Aorta (tissue), 5 donors: Measurements from ENCODE around the gene PLAAT3. TPM values are rescaled to one million over a fixed set of nuclear protein-coding genes. Genes with fewer than 3 reads are reported as not detected.
"Not testable (repeated sequence)": the region's sequence is repeated elsewhere in the genome, so short reads cannot be mapped to it uniquely, and the experiment has no call there.

ENCODE experiments used
- ATAC-seq: fragments of 200-7000 bp; cut with Tn5 transposase; one replicate; pipeline ENCODE4 v1.9.1; 2022; ENCODE audit warnings: moderate library complexity; ENCODE audit not compliant: low FRiP score
- DNase-seq, 2 donors: peaks; one replicate each; pipeline ENCODE4 v3.0.0-alpha.2; 2020
- H3K27ac ChIP-seq, 2 donors: one replicate each; pipeline ENCODE4 v1.5.1; 2013; ENCODE audit warnings: low read length in 2 of 2, mild to moderate bottlenecking in 2 of 2, moderate library complexity in 2 of 2, control low read depth in 1 of 2, inconsistent platforms in 1 of 2, low read depth in 1 of 2
- H3K27me3 ChIP-seq, 2 donors: one replicate each; pipeline ENCODE4 v1.6.1; 2013; ENCODE audit warnings: control low read depth in 1 of 2, low read length in 1 of 2, mild to moderate bottlenecking in 1 of 2, moderate library complexity in 1 of 2; ENCODE audit not compliant: insufficient read depth in 2 of 2, control insufficient read depth in 1 of 2
- H3K36me3 ChIP-seq, 2 donors: one replicate each; pipeline ENCODE4 v1.6.1; 2013; ENCODE audit warnings: control low read depth in 1 of 2, low read length in 1 of 2, mild to moderate bottlenecking in 1 of 2; ENCODE audit not compliant: insufficient read depth in 2 of 2, control insufficient read depth in 1 of 2
- H3K4me1 ChIP-seq, 2 donors: one replicate each; pipeline ENCODE4 v1.6.1; 2013; ENCODE audit warnings: low read length in 2 of 2, control low read depth in 1 of 2, mild to moderate bottlenecking in 1 of 2, moderate library complexity in 1 of 2; ENCODE audit not compliant: insufficient read depth in 2 of 2, control insufficient read depth in 1 of 2
- H3K4me3 ChIP-seq, 2 donors: one replicate each; pipeline ENCODE4 v1.5.1; 2013; ENCODE audit warnings: low read length in 2 of 2, control low read depth in 1 of 2, mild to moderate bottlenecking in 1 of 2
- H3K9me3 ChIP-seq: one replicate; pipeline ENCODE4 v1.6.1; 2013; ENCODE audit warnings: mild to moderate bottlenecking, low read length; ENCODE audit not compliant: control insufficient read depth
- WGBS, 2 donors: extraction: QIAGEN DNeasy Blood & Tissue Kit; methylation state at CpG; one replicate each; pipeline ENCODE4 v1.1.7; 2013; 5-methylcytosine and 5-hydroxymethylcytosine counted together
- intact Hi-C, 2 donors: fragments of 100-400 bp; cut with DNase I; formaldehyde crosslinking; loops; one replicate each; pipeline versions ENCODE4 v1.14.2 to v1.15.0; 2022
- polyA plus RNA-seq, 2 donors: library from polyadenylated mRNA; stranded (reverse); fragments of 200-250 nt; gene quantifications; one replicate each; pipeline ENCODE4 v1.2.3, GENCODE V29; 2013
- total RNA-seq, 2 donors: library from RNA; stranded (reverse); fragmentation: NEBNext Ultra II Directional; extraction: Animal tissue kit (Norgen Biotek cat#: 25700); gene quantifications; one replicate each; pipeline ENCODE4 v1.2.1, GENCODE V29; 2021
- donor health status: healthy with polysubstance abuse.
- donor health status: Bipolar disorder and iron deficiency.
- donor health status: DM: no; HTN: no; CAD: no.
- donor health status: DM: no; HTN: no; CAD: no.
- donor health status: DM: yes; HTN: yes; CAD: no.

Gene PLAAT3
- total and polyA plus RNA-seq, 4 donors: 47.2 to 69.5 (median 57.6) TPM

DNA sequence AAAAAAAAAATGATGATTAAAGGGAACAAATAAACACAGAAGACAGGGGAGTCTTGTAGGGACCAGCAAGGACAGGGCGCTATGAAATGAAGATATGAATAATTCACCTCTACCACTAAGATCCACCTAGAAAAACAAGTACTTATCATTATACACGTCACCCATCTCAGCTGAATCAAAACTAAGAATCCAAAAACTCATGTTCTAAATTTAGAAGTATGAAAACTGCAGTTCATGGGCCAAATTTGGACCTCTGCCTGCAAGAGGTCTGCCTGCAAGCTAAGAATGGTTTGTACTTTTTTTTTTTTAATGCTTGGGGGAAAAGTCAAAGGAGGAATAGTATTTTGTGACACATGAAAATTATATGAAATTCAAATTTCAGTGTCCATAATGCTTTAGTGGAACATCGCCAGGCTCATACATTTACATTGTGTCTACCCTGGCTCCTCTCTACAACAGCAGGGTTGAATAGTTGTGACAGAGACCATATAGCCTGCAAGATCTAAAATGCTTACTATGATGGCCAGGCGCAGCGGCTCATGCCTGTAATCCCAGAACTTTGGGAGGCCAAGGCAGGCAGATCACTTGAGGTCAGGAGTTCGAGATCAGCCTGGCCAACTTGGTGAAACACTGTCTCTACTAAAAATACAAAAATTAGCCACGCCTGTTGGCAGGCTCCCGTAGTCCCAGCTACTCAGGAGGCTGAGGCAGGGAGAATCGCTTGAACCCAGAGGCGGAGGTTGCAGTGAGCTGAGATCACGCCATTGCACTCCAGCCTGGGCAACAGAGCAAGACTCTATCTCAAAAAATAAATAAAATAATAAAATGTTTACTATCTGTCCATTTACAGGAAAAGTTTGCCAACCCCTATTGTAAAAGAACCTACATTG lies 11.7 kb downstream of the PLAAT3 start:
- H3K27ac ChIP-seq: peak overlapping the region in 1 of 2 donors; percentile 29
- H3K9me3 ChIP-seq, H3K4me1 ChIP-seq, H3K27me3 ChIP-seq, H3K4me3 ChIP-seq, H3K36me3 ChIP-seq, ATAC-seq, intact Hi-C loops: not testable (repeated sequence)
- WGBS, 2 donors: 18 to 19% methylated on average over 11 of the region's 11 CpGs
- DNase-seq: peak in 1 of 2 donors; percentile 69

GRCh38 chr11:63599211-63600122 lies 14.8 kb downstream of the PLAAT3 start:
- Histone ChIP-seq H3K9me3 (no peaks in the 10 kb centered on the region), H3K4me1 (peaks cover 0 to 5% of the 10 kb centered on the region in 2 donors), H3K27me3 (no peaks in the 10 kb centered on the region), H3K4me3 (no peak overlapping the region), H3K27ac (no peak overlapping the region), H3K36me3 (peaks cover 0 to 2% of the 10 kb centered on the region in 2 donors)
- 84% methylated on average over 7 of the region's 7 CpGs for WGBS, 2 donors
- intact Hi-C loops: no loop called here
- ATAC-seq: no peak
- DNase-seq: no peak

GRCh38 chr11:63598556-63598955 lies 15.7 kb downstream of the PLAAT3 start:
- peaks cover 0 to 2% of the 10 kb centered on the region in 2 donors for H3K36me3 ChIP-seq
- 71 to 79% methylated on average over 4 of the region's 4 CpGs for WGBS, 2 donors
- no peaks in the 10 kb centered on the region for H3K9me3 ChIP-seq
- H3K27me3 ChIP-seq: no peaks in the 10 kb centered on the region
- no peak for ATAC-seq
- no peak overlapping the region for H3K27ac ChIP-seq
- DNase-seq: no peak
- H3K4me3 ChIP-seq: no peak overlapping the region
- H3K4me1 ChIP-seq: peaks cover 0 to 5% of the 10 kb centered on the region in 2 donors
- intact Hi-C loops: no loop called here

DNA sequence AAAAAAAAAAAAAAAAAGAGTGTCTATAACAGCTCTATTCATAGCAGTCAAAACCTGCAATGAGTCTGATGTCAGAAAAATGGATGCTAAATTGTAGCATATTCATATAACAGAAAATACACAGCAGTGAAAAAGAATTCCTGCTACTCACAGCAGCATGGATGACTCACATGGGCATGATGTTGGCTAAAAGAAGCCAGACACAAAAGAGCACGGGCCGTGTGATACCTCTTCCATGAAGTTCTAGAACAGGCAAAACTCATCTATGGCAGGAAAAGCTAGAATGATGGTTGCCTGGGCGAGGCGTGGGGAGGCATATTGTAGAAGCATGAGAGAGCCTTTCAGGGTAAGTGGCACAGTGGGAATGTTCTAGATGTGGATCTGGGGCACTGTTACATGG lies 18.9 kb downstream of the PLAAT3 start:
- ATAC-seq (no peak), DNase-seq (no peak)
- H3K27me3 ChIP-seq: no peaks in the 10 kb centered on the region
- no peaks in the 10 kb centered on the region for H3K4me1 ChIP-seq
- intact Hi-C loops: no loop called here
- no peak overlapping the region for H3K27ac ChIP-seq
- H3K36me3 ChIP-seq: peaks cover 0 to 2% of the 10 kb centered on the region in 2 donors
- no peak overlapping the region for H3K4me3 ChIP-seq
- 61 to 63% methylated on average over 4 of the region's 4 CpGs for WGBS, 2 donors
- no peaks in the 10 kb centered on the region for H3K9me3 ChIP-seq

DNA sequence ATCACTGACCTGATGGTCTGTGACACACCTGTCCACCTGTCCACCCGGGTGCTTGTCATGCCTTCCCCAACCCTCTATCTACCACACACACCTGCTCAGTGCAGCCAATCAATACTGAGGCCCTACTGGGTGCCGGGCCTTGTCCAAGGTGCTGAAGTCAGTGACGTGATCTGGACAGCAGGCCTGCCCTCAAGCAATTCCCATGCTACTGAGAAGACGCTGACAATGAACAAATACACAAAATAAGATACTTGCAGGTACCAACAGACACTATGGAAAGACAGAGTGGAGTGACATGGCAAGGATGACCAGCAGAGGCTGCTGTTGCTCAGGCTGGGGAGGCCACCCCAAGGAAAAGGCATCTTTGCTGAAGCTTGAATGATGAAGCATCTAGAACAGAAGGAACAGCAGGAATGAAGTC lies 21.2 kb downstream of the PLAAT3 start:
- no peak for DNase-seq
- intact Hi-C loops: no loop called here
- 72 to 78% methylated on average over 4 of the region's 4 CpGs for WGBS, 2 donors
- Histone ChIP-seq H3K27ac (no peak overlapping the region), H3K4me1 (no peaks in the 10 kb centered on the region), H3K27me3 (no peaks in the 10 kb centered on the region), H3K36me3 (peaks cover 0 to 2% of the 10 kb centered on the region in 2 donors), H3K4me3 (no peak overlapping the region), H3K9me3 (no peaks in the 10 kb centered on the region)
- ATAC-seq: no peak

DNA sequence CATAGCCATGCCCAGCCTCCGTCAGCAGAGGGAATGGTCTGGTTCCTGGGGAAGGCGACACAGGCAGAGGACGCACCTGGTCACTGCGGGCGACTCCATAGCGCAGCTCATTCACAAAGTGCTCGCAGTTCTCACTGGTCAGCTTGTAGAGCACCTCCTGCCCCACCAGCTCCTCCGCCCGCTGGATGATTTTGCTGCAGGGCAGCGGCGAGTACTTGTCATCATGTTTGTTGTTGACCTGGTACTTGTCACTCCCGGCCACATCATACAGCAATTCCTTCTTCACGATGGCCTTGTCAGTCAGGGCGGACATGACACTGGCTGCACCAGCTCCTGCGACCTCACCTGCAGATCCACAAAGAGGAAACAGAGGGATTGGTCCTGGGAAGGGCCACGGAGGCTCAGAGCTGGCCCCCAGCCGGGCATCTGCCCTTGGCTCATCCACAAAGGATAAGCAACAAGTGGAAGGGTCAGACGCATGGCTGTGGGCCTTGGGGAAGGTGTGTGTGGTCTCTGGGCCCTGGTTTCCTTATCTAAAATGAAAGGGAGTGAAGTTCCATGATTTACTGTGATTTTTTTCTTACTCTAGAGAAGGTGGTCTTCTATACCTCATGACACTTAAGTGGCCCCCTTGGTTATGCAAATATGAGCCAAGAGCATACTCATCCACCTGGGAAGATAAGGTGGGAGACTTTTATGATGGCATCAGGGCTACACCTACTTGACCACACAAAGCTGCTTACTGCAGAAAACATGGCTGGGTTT lies 24.0 kb downstream of the PLAAT3 start:
- DNase-seq: no peak
- Histone ChIP-seq H3K4me1 (no peaks in the 10 kb centered on the region), H3K36me3 (no peaks in the 10 kb centered on the region), H3K27me3 (no peaks in the 10 kb centered on the region), H3K9me3 (no peaks in the 10 kb centered on the region), H3K27ac (no peak overlapping the region), H3K4me3 (no peak overlapping the region)
- WGBS, 2 donors: 92% methylated on average over 18 of the region's 18 CpGs
- ATAC-seq: no peak
- intact Hi-C loops: no loop called here

DNA sequence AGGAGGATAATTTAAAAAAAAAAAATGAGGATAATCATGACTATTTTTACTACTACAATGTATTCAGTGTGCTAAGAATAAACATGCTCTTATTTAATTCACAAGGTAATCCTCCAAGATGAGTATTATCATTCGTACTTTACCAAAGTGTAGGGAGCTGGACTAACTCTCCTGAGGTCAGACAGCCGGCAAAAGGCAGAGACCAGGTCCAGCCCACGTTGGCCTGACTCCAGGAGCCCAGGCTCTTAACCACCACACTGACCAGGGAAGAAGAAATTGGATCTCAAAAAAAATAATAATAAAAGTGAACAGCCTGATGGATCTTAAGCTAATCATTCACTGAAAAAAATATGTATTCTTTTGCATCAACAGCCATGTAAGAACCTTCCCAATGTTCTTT lies 25.2 kb downstream of the PLAAT3 start:
- H3K27ac ChIP-seq: no peak overlapping the region
- 43 to 53% methylated on average over 3 of the region's 3 CpGs for WGBS, 2 donors

More for the DNA sequence above, 25.2 kb downstream of the PLAAT3 start:
- Histone ChIP-seq H3K36me3 (no peaks in the 10 kb centered on the region), H3K4me3 (no peak overlapping the region), H3K9me3 (no peaks in the 10 kb centered on the region), H3K27me3 (no peaks in the 10 kb centered on the region), H3K4me1 (no peaks in the 10 kb centered on the region)
- no peak for DNase-seq
- intact Hi-C loops: loop anchor here in 1 of 2 donors (10.0 kb wide), 1 partner anchor 56 kb away; no protein-coding TSS in a partner anchor
- no peak for ATAC-seq
